ENCODE results near the gene HSFX2.
"Not testable (repeated sequence)": the region's sequence is repeated elsewhere in the genome, so short reads cannot be mapped to it uniquely, and the experiment has no call there.

The HSFX2 gene

GRCh38 chrX:149595214-149595613, at the start of gene HSFX2:
Gene HSFX2 (minus strand): TSS chrX:149595314. CDS start chrX:149594700, 614 bp downstream.
- DNase-seq (ENCODE audit: low spot score) = not testable (repeated sequence)

- DNase-seq (ENCODE audit: low spot score) = no peak
These were observed 48.4 kb upstream of the HSFX2 start for GRCh38 chrX:149643496-149643895.

GRCh38 chrX:149641835-149642234, 46.7 kb upstream of the HSFX2 start:
- DNase-seq (ENCODE audit: low spot score) = no peak

- no peak for DNase-seq (ENCODE audit: low spot score)
These were observed 46.3 kb upstream of the HSFX2 start for GRCh38 chrX:149641432-149641831.

GRCh38 chrX:149639568-149639967, 44.5 kb upstream of the HSFX2 start:
- no peak for DNase-seq (ENCODE audit: low spot score)

GRCh38 chrX:149638860-149639259, 43.7 kb upstream of the HSFX2 start:
- DNase-seq (ENCODE audit: low spot score) = peak; percentile 28

GRCh38 chrX:149633511-149633910, 38.4 kb upstream of the HSFX2 start:
- no peak for DNase-seq (ENCODE audit: low spot score)

- peak; percentile 84 for DNase-seq (ENCODE audit: low spot score)
These were observed 36.4 kb upstream of the HSFX2 start, which contains the start of gene TMEM185A for GRCh38 chrX:149631234-149632165. Gene TMEM185A (minus strand): TSS chrX:149631792. CDS start chrX:149631580, 212 bp downstream.

GRCh38 chrX:149630681-149631233, 35.6 kb upstream of the HSFX2 start:
- DNase-seq (ENCODE audit: low spot score) = peak; percentile 57

- DNase-seq (ENCODE audit: low spot score) = no peak
These were observed 34.7 kb upstream of the HSFX2 start for GRCh38 chrX:149629730-149630387.

GRCh38 chrX:149628768-149629167, 33.7 kb upstream of the HSFX2 start:
- no peak for DNase-seq (ENCODE audit: low spot score)

- no peak for DNase-seq (ENCODE audit: low spot score)
These were observed 33.2 kb upstream of the HSFX2 start for GRCh38 chrX:149628280-149628679.

- not testable (repeated sequence) for DNase-seq (ENCODE audit: low spot score)
These were observed 31.7 kb upstream of the HSFX2 start for GRCh38 chrX:149626829-149627228.

- not testable (repeated sequence) for DNase-seq (ENCODE audit: low spot score)
These were observed 24.5 kb upstream of the HSFX2 start for GRCh38 chrX:149619662-149620061.

- no peak for DNase-seq (ENCODE audit: low spot score)
These were observed 23.8 kb upstream of the HSFX2 start for GRCh38 chrX:149618871-149619270.

- DNase-seq (ENCODE audit: low spot score) = no peak
These were observed 16.6 kb upstream of the HSFX2 start for GRCh38 chrX:149611623-149612175.

- no peak for DNase-seq (ENCODE audit: low spot score)
These were observed 15.4 kb upstream of the HSFX2 start for GRCh38 chrX:149610511-149610910.

- no peak for DNase-seq (ENCODE audit: low spot score)
These were observed 12.6 kb upstream of the HSFX2 start for GRCh38 chrX:149607699-149608098.

GRCh38 chrX:149605248-149605885, 10.3 kb upstream of the HSFX2 start:
- not testable (repeated sequence) for DNase-seq (ENCODE audit: low spot score)

GRCh38 chrX:149598603-149599002, 3.5 kb upstream of the HSFX2 start:
- DNase-seq (ENCODE audit: low spot score) = not testable (repeated sequence)

GRCh38 chrX:149595943-149596342, 829 bp upstream of the HSFX2 start:
- DNase-seq (ENCODE audit: low spot score) = not testable (repeated sequence)

- not testable (repeated sequence) for DNase-seq (ENCODE audit: low spot score)
These were observed 4.1 kb downstream of the HSFX2 start for GRCh38 chrX:149590993-149591392.

Measured in AG20443 (cell line).